ENCODE data around the gene USP31. TPM values are rescaled to one million over a fixed set of nuclear protein-coding genes. Genes with fewer than 3 reads are reported as not detected.
A peak's percentile ranks its signal among the peaks of the same experiment; 100 is the strongest.

The USP31 gene
- total and polyA plus RNA-seq, 7 donors = 7.7 to 21.5 (median 16.4) TPM

DNA sequence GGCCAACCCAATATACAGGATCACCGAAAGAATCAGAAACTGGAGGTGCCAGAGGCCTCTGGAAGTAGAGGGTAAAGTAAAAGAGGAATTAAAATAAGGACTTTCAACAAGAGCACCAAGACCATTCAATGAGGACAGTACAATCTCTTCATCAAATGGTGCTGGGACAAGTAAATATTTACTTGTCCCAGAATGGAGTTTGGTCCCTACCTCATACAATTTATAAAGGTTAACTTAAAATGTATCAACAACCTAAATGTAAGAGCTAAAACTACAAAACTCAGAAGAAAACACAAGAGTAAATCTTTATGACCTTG, 56.5 kb downstream of the USP31 start:
- intact Hi-C loops (cut with DNase I) = no loop called here

DNA sequence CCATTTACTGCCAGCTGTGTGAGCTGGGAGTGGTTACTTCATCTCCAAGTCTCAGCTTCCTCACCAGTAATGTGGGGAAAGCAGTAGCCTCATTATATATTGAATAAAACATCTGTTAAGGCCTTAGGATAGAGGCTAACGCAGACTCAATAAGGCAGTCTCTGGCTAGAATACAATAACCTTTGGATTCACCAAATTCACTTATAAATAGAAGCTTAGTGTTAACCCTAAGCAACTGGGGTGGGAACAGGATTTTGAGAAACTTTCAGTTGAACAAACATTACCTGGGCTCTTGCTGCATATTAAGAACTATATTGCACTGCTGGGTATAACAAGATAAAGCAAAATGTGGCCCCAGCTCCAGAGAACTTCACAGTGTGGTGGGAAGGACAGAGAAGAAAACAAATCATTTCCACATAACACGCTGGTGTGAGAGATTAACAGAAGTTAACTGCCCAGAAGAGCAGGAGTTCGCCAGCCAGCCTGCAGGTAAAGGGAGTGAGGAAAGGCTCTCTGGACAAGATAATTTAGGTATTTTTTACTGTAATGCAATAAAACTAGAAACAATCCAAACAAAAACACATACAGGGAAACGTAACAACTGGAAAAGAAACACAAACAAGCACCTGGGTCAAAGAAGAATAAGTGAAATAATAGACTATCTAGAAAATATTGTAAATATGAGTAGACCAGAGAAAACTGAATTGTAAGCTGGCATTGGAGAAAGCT, 57.0 kb downstream of the USP31 start:
- Histone ChIP-seq H3K9me3 (no peaks in the 10 kb centered on the region), H3K27me3 (ENCODE audit: insufficient read depth in 3 of 3, low read length in 2 of 3) (no peaks in the 10 kb centered on the region), H3K27ac (no peak overlapping the region), H3K4me1 (peaks cover 8% of the 10 kb centered on the region), H3K4me3 (no peak overlapping the region), H3K36me3 (ENCODE audit: insufficient read depth in 1 of 2, low read depth in 1 of 2) (peaks cover 4 to 48% of the 10 kb centered on the region in 2 donors)
- DNase-seq = no peak
- 94 to 97% (median 95%) methylated on average over 4 of the region's 4 CpGs for WGBS, 3 donors
- intact Hi-C loops (cut with DNase I) = no loop called here
- TF ChIP-seq, protein P1, sequence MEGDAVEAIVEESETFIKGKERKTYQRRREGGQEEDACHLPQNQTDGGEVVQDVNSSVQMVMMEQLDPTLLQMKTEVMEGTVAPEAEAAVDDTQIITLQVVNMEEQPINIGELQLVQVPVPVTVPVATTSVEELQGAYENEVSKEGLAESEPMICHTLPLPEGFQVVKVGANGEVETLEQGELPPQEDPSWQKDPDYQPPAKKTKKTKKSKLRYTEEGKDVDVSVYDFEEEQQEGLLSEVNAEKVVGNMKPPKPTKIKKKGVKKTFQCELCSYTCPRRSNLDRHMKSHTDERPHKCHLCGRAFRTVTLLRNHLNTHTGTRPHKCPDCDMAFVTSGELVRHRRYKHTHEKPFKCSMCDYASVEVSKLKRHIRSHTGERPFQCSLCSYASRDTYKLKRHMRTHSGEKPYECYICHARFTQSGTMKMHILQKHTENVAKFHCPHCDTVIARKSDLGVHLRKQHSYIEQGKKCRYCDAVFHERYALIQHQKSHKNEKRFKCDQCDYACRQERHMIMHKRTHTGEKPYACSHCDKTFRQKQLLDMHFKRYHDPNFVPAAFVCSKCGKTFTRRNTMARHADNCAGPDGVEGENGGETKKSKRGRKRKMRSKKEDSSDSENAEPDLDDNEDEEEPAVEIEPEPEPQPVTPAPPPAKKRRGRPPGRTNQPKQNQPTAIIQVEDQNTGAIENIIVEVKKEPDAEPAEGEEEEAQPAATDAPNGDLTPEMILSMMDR (IDR thresholded peaks at IDR 0.05) = no peak
- ATAC-seq = no peak

More for the DNA sequence above, 56.5 kb downstream of the USP31 start:
- Histone ChIP-seq H3K4me3 (no peak overlapping the region), H3K27ac (no peak overlapping the region), H3K9me3 (no peaks in the 10 kb centered on the region), H3K27me3 (ENCODE audit: insufficient read depth in 3 of 3, low read length in 2 of 3) (no peaks in the 10 kb centered on the region), H3K4me1 (peaks cover 8% of the 10 kb centered on the region), H3K36me3 (ENCODE audit: insufficient read depth in 1 of 2, low read depth in 1 of 2) (peaks cover 4 to 48% of the 10 kb centered on the region in 2 donors)
- DNase-seq (no peak), ATAC-seq (no peak)
- TF ChIP-seq, protein P1 (IDR thresholded peaks at IDR 0.05) = no peak
- WGBS, 3 donors = 96 to 100% (median 100%) methylated on average over 1 of the region's 1 CpG

DNA sequence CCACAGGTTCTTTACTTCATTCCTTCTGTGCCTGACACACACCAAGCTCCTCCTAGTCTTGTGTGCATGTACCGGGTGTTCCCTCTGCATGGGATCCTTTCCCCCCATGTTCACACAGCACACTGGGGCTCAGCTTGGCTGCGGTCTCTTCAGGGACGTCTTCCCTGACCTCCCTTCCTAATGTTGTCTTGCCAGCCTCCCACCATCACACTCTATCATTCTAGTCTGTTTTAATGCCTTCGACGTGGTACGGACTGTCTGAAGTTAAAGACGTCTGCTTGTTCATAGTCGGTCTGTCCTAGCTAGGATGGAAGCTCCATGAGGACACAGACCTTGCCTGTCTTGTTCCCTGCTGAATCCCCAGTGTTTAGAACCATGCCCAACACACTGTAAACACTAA, 60.1 kb downstream of the USP31 start:
- no peak for ATAC-seq
- Histone ChIP-seq H3K27ac (no peak overlapping the region), H3K4me3 (no peak overlapping the region), H3K9me3 (no peaks in the 10 kb centered on the region), H3K36me3 (ENCODE audit: insufficient read depth in 1 of 2, low read depth in 1 of 2) (peaks cover 4 to 60% of the 10 kb centered on the region in 2 donors), H3K4me1 (peaks cover 8% of the 10 kb centered on the region), H3K27me3 (ENCODE audit: insufficient read depth in 3 of 3, low read length in 2 of 3) (no peaks in the 10 kb centered on the region)
- WGBS, 3 donors = 92 to 97% (median 96%) methylated on average over 8 of the region's 8 CpGs
- TF ChIP-seq, protein P1 (IDR thresholded peaks at IDR 0.05) = no peak
- no peak for DNase-seq
- intact Hi-C loops (cut with DNase I) = loop anchor here in 1 of 2 donors (10.0 kb wide), 1 partner anchor 346 kb away; no protein-coding TSS in a partner anchor

DNA sequence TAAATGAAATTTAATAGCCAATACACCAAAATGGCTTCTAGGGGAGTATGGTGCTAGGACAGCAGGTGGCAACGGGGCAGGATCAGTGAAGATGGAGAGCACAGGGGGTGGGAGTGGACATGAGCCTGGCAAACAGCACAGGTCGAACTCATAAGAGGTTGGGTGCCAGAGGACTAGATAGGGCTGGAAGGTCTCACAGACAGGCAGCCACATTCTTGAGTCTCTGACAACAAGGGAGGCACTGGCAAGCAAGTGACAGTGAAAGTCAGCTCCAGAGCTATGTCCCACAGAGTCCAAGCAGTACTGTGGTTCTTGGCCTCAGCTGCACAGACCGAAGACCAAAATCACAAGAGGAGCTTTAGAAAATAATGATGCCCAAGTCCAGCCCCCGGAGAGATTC, 61.2 kb downstream of the USP31 start:
- H3K27me3 ChIP-seq (ENCODE audit: insufficient read depth in 3 of 3, low read length in 2 of 3) = no peaks in the 10 kb centered on the region
- no peaks in the 10 kb centered on the region for H3K9me3 ChIP-seq
- TF ChIP-seq, protein P1 (IDR thresholded peaks at IDR 0.05) = no peak
- ATAC-seq = peak; percentile 74 to 88 (median 86)
- H3K4me1 ChIP-seq = peaks cover 8% of the 10 kb centered on the region
- peaks cover 4 to 54% of the 10 kb centered on the region in 2 donors for H3K36me3 ChIP-seq (ENCODE audit: insufficient read depth in 1 of 2, low read depth in 1 of 2)
- no peak overlapping the region for H3K27ac ChIP-seq
- H3K4me3 ChIP-seq = no peak overlapping the region
- DNase-seq = no peak
- WGBS, 3 donors = 24 to 36% (median 28%) methylated on average over 4 of the region's 4 CpGs
- intact Hi-C loops (cut with DNase I) = loop anchor here in 1 of 2 donors (10.0 kb wide), 1 partner anchor 347 kb away; no protein-coding TSS in a partner anchor
